Liver (tissue), 3 donors: ENCODE data around the gene CD27.

ENCODE experiments used
- CTCF ChIP-seq: fragments of 150-350 bp; IDR thresholded peaks from 2 replicates; pipeline ENCODE4 v1.5.1; 2017; ENCODE audit warnings: improper control_type of control experiment, low read depth, low read length; ENCODE audit not compliant: missing input control
- EGR1 ChIP-seq, 2 donors: IDR thresholded peaks; 2 replicates each; pipeline ENCODE4 v1.6.1; 2016 to 2018; ENCODE audit warnings: antibody characterized with exemption in 2 of 2, low read depth in 2 of 2
- GABPA ChIP-seq, 2 donors: IDR thresholded peaks in 1 of 2; conservative IDR thresholded peaks in 1 of 2; 2 replicates each; pipeline ENCODE4 v1.6.1; 2016; ENCODE audit warnings: antibody characterized with exemption in 2 of 2, mild to moderate bottlenecking in 1 of 2, moderate library complexity in 1 of 2
- NR2F2 ChIP-seq: IDR thresholded peaks from 2 replicates; pipeline ENCODE4 v1.6.1; 2016; ENCODE audit warnings: antibody characterized with exemption
- RAD21 ChIP-seq, 2 donors: IDR thresholded peaks; 2 replicates each; pipeline ENCODE4 v1.6.1; 2016; ENCODE audit warnings: antibody characterized with exemption in 2 of 2, mild to moderate bottlenecking in 2 of 2
- RXRA ChIP-seq, 2 donors: IDR thresholded peaks; 2 replicates each; pipeline ENCODE4 v1.6.1; 2017 to 2018; ENCODE audit warnings: antibody characterized with exemption in 2 of 2, mild to moderate bottlenecking in 1 of 2
- TAF1 ChIP-seq: conservative IDR thresholded peaks from 2 replicates; pipeline ENCODE4 v1.6.1; 2016; ENCODE audit warnings: antibody characterized with exemption, mild to moderate bottlenecking
- YY1 ChIP-seq: IDR thresholded peaks from 2 replicates; pipeline ENCODE4 v1.6.1; 2016; ENCODE audit warnings: antibody characterized with exemption, mild to moderate bottlenecking
- ZBTB33 ChIP-seq: IDR thresholded peaks from 2 replicates; pipeline ENCODE4 v1.6.1; 2016; ENCODE audit warnings: antibody characterized with exemption
- TF ChIP-seq, protein P1 (sequence below): IDR thresholded peaks from 2 replicates; pipeline ENCODE4 v1.6.1; 2016; ENCODE audit warnings: antibody characterized with exemption
- TF ChIP-seq, protein P2 (sequence below): IDR thresholded peaks from 2 replicates; pipeline ENCODE4 v1.6.1; 2016; ENCODE audit warnings: antibody characterized with exemption, mild to moderate bottlenecking
- donor health status: healthy.
- donor health status: healthy.

DNA sequence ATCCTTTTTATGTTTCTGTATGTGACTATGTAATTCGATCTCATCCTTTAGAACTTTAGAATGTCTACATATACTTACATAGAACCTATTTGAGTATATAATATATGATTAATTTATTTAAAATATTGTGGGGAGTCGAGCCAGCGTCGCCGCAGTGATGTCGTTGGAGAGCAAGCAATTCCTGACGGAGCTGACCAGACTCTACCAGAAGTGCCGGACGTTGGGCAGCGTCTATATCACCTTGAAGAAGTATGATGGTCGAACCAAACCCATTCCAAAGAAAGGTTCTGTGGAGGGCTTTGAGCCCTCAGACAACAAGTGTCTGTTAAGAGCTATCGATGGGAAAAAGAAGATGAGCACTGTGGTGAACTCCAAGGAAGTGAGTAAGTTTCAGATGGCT is 6.4 kb upstream of the CD27 start:
- TF ChIP-seq CTCF (no peak), RXRA (IDR thresholded peaks at IDR 0.05) (no peak), RAD21 (IDR thresholded peaks at IDR 0.05) (no peak), YY1 (no peak), NR2F2 (no peak), GABPA (IDR thresholded peaks at IDR 0.05 in 1 of 2, conservative IDR thresholded peaks at IDR 0.05 in 1 of 2) (no peak), TAF1 (no peak), EGR1 (IDR thresholded peaks at IDR 0.05; ENCODE audit: low read depth in 2 of 2) (no peak), ZBTB33 (no peak)
- TF ChIP-seq, protein P1, sequence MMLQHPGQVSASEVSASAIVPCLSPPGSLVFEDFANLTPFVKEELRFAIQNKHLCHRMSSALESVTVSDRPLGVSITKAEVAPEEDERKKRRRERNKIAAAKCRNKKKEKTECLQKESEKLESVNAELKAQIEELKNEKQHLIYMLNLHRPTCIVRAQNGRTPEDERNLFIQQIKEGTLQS, result no peak
- TF ChIP-seq, protein P2, sequence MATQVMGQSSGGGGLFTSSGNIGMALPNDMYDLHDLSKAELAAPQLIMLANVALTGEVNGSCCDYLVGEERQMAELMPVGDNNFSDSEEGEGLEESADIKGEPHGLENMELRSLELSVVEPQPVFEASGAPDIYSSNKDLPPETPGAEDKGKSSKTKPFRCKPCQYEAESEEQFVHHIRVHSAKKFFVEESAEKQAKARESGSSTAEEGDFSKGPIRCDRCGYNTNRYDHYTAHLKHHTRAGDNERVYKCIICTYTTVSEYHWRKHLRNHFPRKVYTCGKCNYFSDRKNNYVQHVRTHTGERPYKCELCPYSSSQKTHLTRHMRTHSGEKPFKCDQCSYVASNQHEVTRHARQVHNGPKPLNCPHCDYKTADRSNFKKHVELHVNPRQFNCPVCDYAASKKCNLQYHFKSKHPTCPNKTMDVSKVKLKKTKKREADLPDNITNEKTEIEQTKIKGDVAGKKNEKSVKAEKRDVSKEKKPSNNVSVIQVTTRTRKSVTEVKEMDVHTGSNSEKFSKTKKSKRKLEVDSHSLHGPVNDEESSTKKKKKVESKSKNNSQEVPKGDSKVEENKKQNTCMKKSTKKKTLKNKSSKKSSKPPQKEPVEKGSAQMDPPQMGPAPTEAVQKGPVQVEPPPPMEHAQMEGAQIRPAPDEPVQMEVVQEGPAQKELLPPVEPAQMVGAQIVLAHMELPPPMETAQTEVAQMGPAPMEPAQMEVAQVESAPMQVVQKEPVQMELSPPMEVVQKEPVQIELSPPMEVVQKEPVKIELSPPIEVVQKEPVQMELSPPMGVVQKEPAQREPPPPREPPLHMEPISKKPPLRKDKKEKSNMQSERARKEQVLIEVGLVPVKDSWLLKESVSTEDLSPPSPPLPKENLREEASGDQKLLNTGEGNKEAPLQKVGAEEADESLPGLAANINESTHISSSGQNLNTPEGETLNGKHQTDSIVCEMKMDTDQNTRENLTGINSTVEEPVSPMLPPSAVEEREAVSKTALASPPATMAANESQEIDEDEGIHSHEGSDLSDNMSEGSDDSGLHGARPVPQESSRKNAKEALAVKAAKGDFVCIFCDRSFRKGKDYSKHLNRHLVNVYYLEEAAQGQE, result no peak
